HUES6 (cell line): ENCODE data around the gene ALG9.
"Not testable (repeated sequence)": the region's sequence is repeated elsewhere in the genome, so short reads cannot be mapped to it uniquely, and the experiment has no call there.

Source experiments
- H3K27ac ChIP-seq: 2 replicates; pipeline ENCODE4 v1.7.0; 2013; ENCODE audit warnings: low read depth, mild to moderate bottlenecking, low read length, inconsistent platforms
- H3K27me3 ChIP-seq: 2 replicates; pipeline ENCODE4 v1.6.1; 2013; ENCODE audit warnings: low read length; ENCODE audit not compliant: control insufficient read depth, insufficient read depth
- H3K36me3 ChIP-seq: 2 replicates; pipeline ENCODE4 v1.6.1; 2013; ENCODE audit warnings: low read length; ENCODE audit not compliant: control insufficient read depth, insufficient read depth
- H3K4me1 ChIP-seq: 2 replicates; pipeline ENCODE4 v1.6.1; 2013; ENCODE audit warnings: low read length; ENCODE audit not compliant: control insufficient read depth, insufficient read depth
- H3K4me3 ChIP-seq: 2 replicates; pipeline ENCODE4 v1.5.1; 2013; ENCODE audit warnings: low read depth, low read length
- H3K9ac ChIP-seq: one replicate; pipeline ENCODE4 v1.6.1; 2013; ENCODE audit warnings: mild to moderate bottlenecking, low read length
- H3K9me3 ChIP-seq: 2 replicates; pipeline ENCODE4 v1.6.1; 2013; ENCODE audit warnings: low read depth, low read length; ENCODE audit not compliant: control insufficient read depth, insufficient read depth

Gene ALG9

DNA sequence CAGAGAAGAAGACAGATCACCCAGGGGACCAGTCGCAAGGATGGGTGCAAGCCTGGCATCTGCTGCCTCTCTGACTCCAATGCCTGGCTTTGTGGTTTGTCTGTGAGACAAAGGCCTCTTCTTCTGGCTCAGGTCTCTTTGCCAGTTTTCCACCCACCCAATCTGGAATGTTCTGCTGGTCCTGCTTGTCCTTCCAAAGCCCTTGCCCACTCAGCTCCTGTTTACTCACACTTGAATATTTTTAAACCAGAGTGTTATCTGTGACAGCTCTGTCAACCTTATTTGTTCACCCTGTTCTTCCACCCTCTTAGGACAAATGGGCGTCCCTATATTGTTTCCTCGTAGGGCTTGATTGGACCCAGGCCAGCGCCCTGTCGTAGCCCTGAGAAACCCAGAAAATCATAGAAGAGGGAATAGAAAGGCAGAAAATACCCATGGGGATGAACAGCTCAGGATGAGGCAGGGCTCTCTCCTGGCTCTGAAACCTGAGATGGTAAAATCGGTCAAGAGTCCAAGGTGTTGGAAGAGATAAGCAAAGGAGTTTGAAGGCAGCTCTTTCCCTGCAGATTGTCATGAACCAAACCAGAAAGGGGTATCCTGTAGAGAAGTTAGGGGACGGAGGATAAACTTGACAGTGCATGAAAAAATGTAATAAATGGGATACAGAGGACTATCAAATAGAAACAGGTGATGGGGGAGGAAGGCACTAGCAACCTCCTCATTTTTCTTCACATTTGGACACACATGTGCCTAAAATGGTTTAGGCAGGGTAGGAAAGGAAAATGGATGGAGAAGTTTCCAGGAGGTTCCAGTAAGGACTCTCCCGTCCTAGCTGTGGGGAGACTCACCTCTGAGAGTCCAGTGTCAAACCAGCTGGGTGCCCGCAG is 39.5 kb upstream of the ALG9 start:
- H3K27ac ChIP-seq: no peak overlapping the region

DNA sequence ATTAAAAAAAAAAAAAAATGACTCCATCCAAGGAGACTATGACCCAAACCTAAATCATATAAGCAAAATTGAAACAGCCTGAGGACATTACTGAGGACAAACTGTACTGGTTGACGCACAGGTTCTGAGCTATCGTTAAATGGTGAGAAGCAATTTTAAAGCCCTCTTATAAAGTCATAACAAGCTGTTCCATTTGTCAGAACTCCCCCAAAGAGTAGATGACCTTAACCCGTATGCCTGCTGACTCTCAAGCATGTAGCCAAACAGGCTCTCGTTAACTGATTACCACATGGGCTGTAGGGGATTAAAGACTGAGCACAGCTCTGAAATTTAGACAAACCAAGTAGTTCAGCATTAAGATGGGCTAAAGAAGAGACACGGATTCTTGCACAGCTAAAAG is 38.0 kb upstream of the ALG9 start:
- no peak overlapping the region for H3K27ac ChIP-seq
- no peaks in the 10 kb centered on the region for H3K36me3 ChIP-seq
- no peak overlapping the region for H3K4me3 ChIP-seq
- no peak overlapping the region for H3K9ac ChIP-seq
- H3K27me3 ChIP-seq: no peaks in the 10 kb centered on the region
- no peaks in the 10 kb centered on the region for H3K9me3 ChIP-seq
- peaks cover 21% of the 10 kb centered on the region for H3K4me1 ChIP-seq

More for the DNA sequence above, 39.5 kb upstream of the ALG9 start:
- Histone ChIP-seq H3K27me3 (no peaks in the 10 kb centered on the region), H3K4me3 (no peak overlapping the region), H3K9ac (no peak overlapping the region), H3K36me3 (no peaks in the 10 kb centered on the region), H3K4me1 (peaks cover 21% of the 10 kb centered on the region), H3K9me3 (no peaks in the 10 kb centered on the region)

DNA sequence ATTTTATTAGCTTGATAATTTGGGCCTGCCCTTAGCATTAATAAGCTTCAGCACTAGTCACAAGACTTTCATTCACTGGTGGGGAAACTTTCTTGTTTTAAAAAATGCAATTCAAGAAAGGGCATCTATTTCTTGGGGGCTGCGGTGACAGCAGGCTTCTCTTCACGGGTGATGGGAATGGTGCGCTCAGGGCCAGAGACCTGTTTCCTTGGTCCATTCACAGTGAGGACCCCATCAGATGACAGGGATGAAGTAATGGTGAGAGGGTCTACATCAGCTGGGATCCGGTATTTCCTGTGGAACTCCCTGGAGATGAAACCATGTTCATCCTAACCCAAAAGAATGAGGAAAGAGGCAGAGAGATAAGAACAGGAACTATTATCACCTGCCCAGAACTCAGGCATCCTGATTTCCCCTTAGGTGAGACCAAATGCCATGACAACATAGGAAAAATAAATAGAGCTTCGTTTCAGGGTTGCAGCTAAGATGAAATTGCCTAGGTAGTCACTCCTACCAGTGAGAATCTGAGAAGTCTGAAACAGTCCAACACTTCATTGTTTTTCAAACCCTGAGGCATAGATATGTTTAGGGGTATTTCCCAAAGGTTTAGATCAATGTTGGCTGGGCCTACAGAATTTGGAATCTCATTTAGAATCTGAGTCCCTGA is 37.4 kb upstream of the ALG9 start:
- Histone ChIP-seq H3K4me3 (no peak overlapping the region), H3K27me3 (no peaks in the 10 kb centered on the region), H3K9me3 (no peaks in the 10 kb centered on the region), H3K27ac (no peak overlapping the region), H3K36me3 (no peaks in the 10 kb centered on the region), H3K4me1 (peaks cover 21% of the 10 kb centered on the region), H3K9ac (no peak overlapping the region)

DNA sequence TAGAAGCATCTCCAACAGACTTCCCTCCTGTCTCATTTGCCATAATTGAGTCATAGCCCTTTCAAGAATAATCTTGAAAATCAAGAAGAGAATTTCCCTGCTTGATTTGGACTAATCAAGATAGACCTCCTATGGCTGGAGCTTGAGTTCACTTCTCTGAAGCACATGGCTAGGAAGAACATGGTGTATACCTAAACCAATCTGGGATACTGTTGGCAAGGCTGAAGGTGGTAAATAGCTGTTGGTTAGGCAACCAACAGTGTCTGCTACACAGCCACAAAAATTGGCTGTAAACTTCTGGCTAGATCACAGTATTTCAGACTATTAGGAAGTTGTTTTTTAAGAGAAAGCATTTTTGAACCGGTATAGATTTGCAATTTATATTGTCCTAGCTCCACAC is 35.3 kb upstream of the ALG9 start:
- Histone ChIP-seq H3K27me3 (no peaks in the 10 kb centered on the region), H3K36me3 (no peaks in the 10 kb centered on the region), H3K4me1 (peaks cover 14% of the 10 kb centered on the region), H3K9ac (no peak overlapping the region), H3K4me3 (no peak overlapping the region), H3K27ac (no peak overlapping the region), H3K9me3 (no peaks in the 10 kb centered on the region)

DNA sequence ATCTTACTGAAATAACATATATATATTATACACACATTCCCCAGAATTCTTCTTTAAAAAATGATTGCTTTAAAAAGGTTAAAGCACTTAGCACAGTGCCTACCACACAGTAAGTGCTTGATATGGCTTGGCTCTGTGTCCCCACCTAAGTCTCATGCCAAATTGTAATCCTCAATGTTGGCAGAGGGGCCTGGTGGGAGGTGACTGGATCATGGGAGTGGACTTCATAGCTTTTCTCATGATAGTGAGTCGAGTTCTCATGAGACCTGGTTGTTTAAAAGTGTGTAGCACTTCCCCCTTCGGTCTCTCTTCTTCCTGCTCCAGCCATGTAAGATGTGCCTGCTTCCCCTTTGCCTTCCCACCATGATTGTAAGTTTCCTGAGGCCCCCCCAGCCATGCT is 34.0 kb upstream of the ALG9 start:
- Histone ChIP-seq H3K27me3 (no peaks in the 10 kb centered on the region), H3K9me3 (no peaks in the 10 kb centered on the region), H3K4me1 (peaks cover 7% of the 10 kb centered on the region), H3K9ac (no peak overlapping the region), H3K27ac (no peak overlapping the region), H3K36me3 (no peaks in the 10 kb centered on the region), H3K4me3 (no peak overlapping the region)

DNA sequence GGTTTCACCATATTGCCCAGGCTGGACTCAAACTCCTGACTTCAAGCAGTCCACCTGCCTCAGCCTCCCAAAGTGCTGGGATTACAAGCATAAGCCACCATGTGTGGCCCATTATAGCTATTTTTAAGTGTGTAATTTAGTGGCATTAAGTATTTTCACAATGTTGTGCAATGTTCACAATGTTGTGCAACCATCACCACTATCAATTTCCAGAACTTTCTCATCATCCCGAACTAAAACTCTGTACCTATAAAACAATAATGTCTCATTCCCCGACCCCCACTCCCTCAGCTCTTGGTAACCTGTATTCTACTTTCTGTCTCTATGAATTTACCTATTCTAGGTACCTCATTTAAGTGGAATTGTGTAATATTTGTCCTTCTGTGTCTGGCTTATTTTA is 15.5 kb upstream of the ALG9 start:
- Histone ChIP-seq H3K4me3 (no peak overlapping the region), H3K36me3 (no peaks in the 10 kb centered on the region), H3K4me1 (no peaks in the 10 kb centered on the region), H3K27ac (no peak overlapping the region), H3K27me3 (no peaks in the 10 kb centered on the region), H3K9me3 (no peaks in the 10 kb centered on the region), H3K9ac (no peak overlapping the region)

DNA sequence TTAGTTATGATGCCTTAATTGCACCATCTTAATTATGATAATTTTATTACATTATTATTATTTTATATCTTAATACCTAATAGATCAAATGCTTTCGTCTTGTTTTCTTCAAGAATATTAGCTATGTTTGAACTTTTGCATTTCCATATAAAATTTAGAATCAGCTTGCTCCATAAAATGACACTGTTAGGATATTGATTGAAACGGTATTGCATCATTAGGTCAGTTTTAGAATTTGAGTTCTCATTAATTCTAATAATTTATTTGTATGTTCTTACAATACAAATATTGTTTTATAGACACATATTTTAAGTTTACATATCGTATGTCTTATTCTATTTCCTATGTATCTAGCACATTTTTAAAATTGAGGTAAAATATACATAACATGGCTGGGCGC is 14.7 kb upstream of the ALG9 start:
- Histone ChIP-seq H3K9ac (no peak overlapping the region), H3K27ac (no peak overlapping the region), H3K4me3 (no peak overlapping the region), H3K36me3 (no peaks in the 10 kb centered on the region), H3K4me1 (no peaks in the 10 kb centered on the region), H3K9me3 (no peaks in the 10 kb centered on the region), H3K27me3 (no peaks in the 10 kb centered on the region)

DNA sequence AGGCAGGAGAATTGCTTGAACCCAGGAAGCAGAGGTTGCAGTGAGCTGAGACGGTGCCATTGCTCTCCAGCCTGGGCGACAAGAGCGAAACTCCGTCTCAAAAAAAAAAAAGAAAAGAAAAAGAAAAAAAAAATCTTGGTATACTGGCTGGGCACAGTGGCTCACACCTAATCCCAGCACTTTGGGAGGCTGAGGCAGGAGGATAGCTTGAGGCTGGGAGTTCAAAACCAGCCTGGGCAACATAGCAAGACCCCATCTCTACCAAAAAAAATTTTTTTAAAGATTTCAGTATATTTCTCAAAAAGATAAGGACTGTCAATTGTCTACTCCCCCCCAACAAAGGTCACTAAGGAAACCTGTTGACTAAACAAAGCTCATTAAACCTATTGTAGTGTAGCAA is 13.7 kb upstream of the ALG9 start:
- H3K9ac ChIP-seq, H3K4me1 ChIP-seq, H3K36me3 ChIP-seq, H3K9me3 ChIP-seq, H3K27me3 ChIP-seq, H3K27ac ChIP-seq, H3K4me3 ChIP-seq: not testable (repeated sequence)

DNA sequence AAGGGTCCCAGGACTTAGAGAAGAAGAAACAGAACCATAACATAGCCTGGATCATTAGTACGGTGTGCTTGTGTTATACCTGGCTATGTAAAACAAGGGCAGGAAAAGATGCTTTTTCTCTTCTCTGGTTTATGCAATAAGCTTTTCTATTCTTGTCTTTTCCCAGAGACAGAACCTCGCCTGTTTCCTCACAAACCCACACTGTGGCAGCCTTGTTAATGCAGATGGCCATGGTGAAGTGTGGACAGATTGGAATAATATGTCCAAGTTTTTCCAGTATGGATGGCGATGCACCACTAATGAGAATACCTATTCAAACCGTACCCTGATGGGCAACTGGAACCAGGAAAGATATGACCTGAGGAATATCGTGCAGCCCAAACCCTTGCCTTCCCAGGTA is 10.8 kb upstream of the ALG9 start:
- no peak overlapping the region for H3K4me3 ChIP-seq
- no peak overlapping the region for H3K9ac ChIP-seq
- H3K9me3 ChIP-seq: no peaks in the 10 kb centered on the region
- H3K4me1 ChIP-seq: peaks cover 7% of the 10 kb centered on the region; the same call in 1 of the 2 replicates
- no peak overlapping the region for H3K27ac ChIP-seq
- H3K36me3 ChIP-seq: no peaks in the 10 kb centered on the region
- no peaks in the 10 kb centered on the region for H3K27me3 ChIP-seq

DNA sequence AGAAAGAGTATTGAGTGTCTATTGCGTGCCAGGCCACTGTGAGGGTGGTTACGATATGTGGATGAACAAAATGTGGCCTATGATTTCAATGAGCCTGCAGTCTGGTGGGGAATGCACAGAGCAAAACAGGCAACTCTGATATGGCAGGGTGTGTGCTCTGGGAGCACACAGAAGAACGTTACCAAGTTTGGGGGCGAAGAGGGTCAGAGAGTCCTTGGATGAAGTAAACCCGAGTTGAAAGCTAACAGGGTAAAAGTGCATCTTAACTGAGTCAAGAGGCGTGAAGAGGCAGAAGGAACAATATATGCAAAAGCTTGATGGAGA is 8.2 kb upstream of the ALG9 start:
- Histone ChIP-seq H3K27ac (peak overlapping the region; percentile 57; the same call in 1 of the 2 replicates), H3K4me3 (peak overlapping the region; percentile 72), H3K4me1 (peaks cover 7% of the 10 kb centered on the region; the same call in 1 of the 2 replicates), H3K36me3 (no peaks in the 10 kb centered on the region), H3K9ac (peak overlapping the region; percentile 84), H3K9me3 (no peaks in the 10 kb centered on the region), H3K27me3 (no peaks in the 10 kb centered on the region)

DNA sequence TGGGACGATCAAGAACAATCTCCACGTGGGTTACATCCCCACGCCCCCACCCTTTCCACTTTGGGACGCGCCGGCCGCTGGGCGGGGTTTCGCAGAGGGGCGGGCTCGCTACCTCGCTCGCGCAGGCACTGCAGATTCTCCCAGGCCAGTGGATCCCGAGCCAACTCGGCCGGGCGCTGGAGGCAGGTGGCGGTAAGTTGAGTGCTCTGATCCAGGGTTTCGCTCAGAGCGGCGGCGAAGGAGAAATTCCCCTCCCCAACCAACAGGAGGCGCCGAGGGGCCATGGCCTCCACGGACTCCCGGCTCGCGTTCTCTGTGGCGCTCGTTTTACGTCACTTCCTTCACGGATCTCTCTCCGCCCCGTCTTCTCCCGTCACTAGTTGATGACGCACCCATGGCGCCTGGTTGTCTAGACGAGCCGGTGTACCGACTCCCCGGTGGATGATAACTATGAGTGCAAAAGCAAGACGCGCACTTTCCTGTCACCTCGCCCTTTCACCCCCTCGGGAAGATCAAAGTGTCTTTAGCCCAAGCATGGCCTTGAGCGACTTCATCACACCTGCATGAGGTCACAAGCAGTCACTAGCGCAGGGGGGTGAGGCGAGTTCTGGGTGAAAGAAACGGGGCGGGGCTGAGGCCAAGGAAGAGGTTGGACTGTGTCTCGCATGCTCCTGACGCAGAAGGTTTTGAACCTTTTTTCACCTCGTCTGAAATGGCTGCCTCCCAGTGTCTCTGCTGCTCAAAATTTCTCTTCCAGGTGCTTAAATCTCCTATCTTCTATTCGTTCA is 7.7 kb upstream of the ALG9 start, which contains the start of the genes CFAP68 and FDXACB1:
Gene CFAP68 (plus strand): TSS at position 693 of the 788 bp plus-strand sequence. CDS start 20 bp downstream, at position 713.
Gene FDXACB1 (minus strand): TSS at position 317 of the 788 bp plus-strand sequence. CDS start 33 bp downstream, at position 284.
- Histone ChIP-seq H3K27me3 (no peaks in the 10 kb centered on the region), H3K9me3 (no peaks in the 10 kb centered on the region), H3K36me3 (no peaks in the 10 kb centered on the region), H3K27ac (peak within 1 kb of the TSS; percentile 57), H3K4me1 (peaks cover 7% of the 10 kb centered on the region; the same call in 1 of the 2 replicates), H3K9ac (peak within 1 kb of the TSS; percentile 84), H3K4me3 (peak within 1 kb of the TSS; percentile 72)
